Measurements from ENCODE around the gene RSRC1.

DNA sequence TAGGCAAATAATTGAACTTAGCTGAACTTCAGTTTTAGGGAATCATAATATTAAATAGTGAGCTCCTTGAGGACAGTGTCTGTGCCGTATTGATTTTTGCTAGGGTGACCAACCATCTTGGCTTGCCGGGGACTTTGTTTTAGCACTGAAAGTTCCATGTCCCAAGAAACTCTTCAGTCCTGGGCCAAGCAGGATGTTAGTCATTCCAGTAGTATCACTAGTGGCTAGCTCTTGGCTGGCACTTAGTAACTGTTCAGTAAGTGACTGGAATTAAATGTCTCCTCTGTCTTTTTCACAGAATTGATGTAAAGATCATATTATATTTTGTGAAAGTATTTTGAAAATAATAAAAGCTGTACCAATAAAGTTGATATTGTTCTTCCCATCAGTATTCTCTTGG, 42.3 kb downstream of the RSRC1 start:
- TF ChIP-seq EZH2 (IDR thresholded peaks at IDR 0.05; ENCODE audit: borderline replicate concordance, low read length) = no peak
- TF ChIP-seq, protein P1, sequence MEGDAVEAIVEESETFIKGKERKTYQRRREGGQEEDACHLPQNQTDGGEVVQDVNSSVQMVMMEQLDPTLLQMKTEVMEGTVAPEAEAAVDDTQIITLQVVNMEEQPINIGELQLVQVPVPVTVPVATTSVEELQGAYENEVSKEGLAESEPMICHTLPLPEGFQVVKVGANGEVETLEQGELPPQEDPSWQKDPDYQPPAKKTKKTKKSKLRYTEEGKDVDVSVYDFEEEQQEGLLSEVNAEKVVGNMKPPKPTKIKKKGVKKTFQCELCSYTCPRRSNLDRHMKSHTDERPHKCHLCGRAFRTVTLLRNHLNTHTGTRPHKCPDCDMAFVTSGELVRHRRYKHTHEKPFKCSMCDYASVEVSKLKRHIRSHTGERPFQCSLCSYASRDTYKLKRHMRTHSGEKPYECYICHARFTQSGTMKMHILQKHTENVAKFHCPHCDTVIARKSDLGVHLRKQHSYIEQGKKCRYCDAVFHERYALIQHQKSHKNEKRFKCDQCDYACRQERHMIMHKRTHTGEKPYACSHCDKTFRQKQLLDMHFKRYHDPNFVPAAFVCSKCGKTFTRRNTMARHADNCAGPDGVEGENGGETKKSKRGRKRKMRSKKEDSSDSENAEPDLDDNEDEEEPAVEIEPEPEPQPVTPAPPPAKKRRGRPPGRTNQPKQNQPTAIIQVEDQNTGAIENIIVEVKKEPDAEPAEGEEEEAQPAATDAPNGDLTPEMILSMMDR (IDR thresholded peaks at IDR 0.05; ENCODE audit: low read length) = no peak
